ENCODE measurements around the gene AGTR1.
A peak's percentile ranks its signal among the peaks of the same experiment; 100 is the strongest.
"Not testable (repeated sequence)": the region's sequence is repeated elsewhere in the genome, so short reads cannot be mapped to it uniquely, and the experiment has no call there.

AGTR1 gene

GRCh38 chr3:148718982-148719862, 21.5 kb downstream of the AGTR1 start:
- peak; percentile 35 for FAIRE-seq
- DNase-seq (ENCODE audit: low spot score) = no peak

- FAIRE-seq (no peak), DNase-seq (ENCODE audit: low spot score) (no peak)
These were observed 23.2 kb downstream of the AGTR1 start for GRCh38 chr3:148720873-148721272.

DNA sequence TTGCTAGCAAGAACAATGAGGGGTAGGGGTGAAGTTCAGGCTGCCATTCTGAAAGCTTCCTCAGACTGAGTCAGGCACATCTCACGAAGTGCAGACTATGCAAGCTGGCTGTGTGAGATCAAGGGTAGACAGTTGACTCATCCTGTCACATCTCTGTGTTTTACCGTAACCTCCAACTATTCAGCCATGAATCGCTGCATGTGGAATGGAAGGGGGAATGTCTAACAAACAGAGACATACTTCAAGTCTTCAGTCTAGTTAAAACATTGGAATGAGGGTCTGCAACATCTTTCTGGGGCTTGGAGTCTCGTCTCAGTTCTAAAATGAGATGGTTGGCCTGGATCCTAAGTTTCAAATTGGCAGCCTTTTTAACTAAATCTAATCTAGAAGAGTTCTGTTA, 25.9 kb downstream of the AGTR1 start:
- FAIRE-seq = peak; percentile 93
- peak; percentile 81 for DNase-seq (ENCODE audit: low spot score)

- DNase-seq (ENCODE audit: low spot score) = peak; percentile 47
- peak; percentile 40 for FAIRE-seq
These were observed 29.5 kb downstream of the AGTR1 start for GRCh38 chr3:148727231-148727630.

- DNase-seq (ENCODE audit: low spot score) = no peak
- no peak for FAIRE-seq
These were observed 31.1 kb downstream of the AGTR1 start for GRCh38 chr3:148728753-148729152.

DNA sequence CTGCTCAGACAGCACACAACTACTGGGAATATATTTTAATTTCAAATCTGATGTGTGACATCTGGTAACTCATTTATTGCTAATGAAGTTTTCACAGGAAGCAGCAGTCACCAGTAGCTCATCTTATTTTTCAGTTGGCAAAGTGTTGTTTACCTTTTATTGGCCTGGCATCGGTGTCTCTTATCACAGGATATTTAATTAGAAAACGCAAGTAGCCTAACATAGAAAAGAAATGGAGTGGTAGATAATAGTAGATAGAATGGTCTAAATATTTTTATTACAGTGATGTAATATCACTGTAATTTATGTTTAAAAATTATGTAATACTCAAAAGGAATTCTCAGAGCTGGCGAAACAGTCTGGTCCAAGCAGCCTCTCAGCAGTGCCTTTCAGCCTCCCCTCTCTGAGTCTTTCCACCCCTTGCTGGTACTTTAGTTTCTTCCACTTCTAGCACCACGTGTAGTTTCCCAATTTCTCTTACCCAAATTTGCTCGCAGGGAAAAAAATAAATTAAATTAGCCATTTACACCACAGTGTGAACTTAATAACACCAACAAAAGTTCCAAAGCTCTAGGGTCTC, 31.9 kb downstream of the AGTR1 start:
- no peak for FAIRE-seq
- no peak for DNase-seq (ENCODE audit: low spot score)

- FAIRE-seq (no peak), DNase-seq (ENCODE audit: low spot score) (no peak)
These were observed 33.0 kb downstream of the AGTR1 start for GRCh38 chr3:148730676-148731075.

- DNase-seq (ENCODE audit: low spot score) = peak; percentile 55
These were observed 37.9 kb downstream of the AGTR1 start for GRCh38 chr3:148735597-148735996.

DNA sequence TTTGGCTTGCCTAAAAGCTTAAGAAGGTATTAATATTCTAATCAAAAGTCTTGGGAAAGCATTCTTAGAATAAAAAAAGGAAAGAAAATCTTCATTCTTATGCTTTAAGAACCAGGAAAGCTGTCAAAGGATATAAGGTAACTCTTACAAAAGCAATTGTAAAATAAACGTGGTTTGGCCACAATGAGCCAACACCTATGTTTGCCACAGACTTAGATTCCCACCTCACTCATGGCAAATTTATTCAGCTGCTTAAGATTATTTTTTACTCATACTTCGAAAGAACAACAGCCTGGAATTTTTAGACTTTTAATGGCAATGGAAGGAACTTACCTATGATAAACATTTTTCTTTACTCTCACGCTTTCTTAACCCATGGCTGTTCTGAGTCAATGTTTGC, 38.4 kb downstream of the AGTR1 start:
- DNase-seq (ENCODE audit: low spot score) (no peak), FAIRE-seq (peak; percentile 4)

More at GRCh38 chr3:148735597-148735996, 37.9 kb downstream of the AGTR1 start:
- FAIRE-seq = peak; percentile 95

DNA sequence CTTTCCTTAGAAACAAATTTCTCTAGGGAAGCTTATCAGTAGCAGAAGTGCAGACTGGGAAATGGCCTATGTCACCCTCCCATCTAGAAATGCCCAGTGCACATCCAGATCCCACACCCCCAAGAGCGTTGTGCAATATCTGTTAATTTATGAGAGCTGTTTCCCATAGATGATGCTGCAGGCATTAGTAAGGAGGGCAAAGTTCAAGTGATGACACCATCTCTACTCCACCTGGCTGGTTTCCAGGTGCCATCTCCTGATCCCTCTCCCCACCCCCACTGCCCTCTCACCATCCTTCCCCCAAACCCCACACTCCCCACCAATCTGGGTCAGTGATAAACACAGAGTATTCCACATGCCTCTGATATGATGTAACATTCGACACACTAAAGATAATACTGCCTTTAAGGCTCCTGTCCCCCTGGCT, 39.4 kb downstream of the AGTR1 start:
- peak; percentile 90 for DNase-seq (ENCODE audit: low spot score)
- peak; percentile 88 for FAIRE-seq

DNA sequence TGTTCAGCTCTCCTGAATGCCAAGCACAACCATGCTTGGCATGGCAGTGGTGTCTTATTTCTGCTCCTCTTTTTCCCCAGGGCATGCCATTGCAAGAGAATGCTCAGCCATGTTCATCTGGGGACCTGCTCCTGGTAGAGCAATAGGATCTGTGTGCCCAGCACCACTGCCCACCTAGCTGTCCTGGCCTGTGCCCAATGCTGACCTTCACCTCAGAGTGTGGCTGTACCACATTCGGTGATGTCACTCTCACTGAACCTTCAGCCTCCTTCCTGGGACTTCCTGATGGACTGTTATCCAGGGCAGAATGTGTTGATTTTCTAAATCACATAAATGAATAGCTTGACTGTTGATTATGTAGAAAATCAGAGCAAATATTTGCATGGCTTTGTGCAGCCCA, 42.0 kb downstream of the AGTR1 start:
- FAIRE-seq (no peak), DNase-seq (ENCODE audit: low spot score) (no peak)

DNA sequence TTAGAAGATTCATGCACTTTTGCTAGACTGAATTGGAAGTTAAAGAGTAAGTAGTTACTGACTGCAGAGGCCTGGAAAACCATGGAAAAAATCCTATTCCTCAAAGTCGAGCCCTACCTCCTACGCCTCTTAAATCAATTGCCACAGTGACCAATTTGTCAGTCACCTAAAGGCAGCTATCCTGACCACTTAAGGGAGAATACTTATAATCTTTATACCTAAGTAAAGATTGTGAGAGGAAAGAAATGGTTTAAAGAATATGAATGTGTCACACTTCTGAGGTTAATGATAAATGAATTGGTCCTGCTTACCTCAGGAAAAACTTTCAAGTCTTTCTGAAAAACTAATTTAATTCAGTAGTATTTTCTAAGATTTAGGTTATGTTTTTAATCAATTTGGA, 42.6 kb downstream of the AGTR1 start:
- FAIRE-seq (peak; percentile 95), DNase-seq (ENCODE audit: low spot score) (peak; percentile 51)

DNA sequence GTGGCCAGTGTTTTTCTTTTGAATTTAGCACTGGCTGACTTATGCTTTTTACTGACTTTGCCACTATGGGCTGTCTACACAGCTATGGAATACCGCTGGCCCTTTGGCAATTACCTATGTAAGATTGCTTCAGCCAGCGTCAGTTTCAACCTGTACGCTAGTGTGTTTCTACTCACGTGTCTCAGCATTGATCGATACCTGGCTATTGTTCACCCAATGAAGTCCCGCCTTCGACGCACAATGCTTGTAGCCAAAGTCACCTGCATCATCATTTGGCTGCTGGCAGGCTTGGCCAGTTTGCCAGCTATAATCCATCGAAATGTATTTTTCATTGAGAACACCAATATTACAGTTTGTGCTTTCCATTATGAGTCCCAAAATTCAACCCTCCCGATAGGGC, 43.5 kb downstream of the AGTR1 start:
- FAIRE-seq (no peak), DNase-seq (ENCODE audit: low spot score) (no peak)

DNA sequence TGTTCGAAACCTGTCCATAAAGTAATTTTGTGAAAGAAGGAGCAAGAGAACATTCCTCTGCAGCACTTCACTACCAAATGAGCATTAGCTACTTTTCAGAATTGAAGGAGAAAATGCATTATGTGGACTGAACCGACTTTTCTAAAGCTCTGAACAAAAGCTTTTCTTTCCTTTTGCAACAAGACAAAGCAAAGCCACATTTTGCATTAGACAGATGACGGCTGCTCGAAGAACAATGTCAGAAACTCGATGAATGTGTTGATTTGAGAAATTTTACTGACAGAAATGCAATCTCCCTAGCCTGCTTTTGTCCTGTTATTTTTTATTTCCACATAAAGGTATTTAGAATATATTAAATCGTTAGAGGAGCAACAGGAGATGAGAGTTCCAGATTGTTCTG, 44.4 kb downstream of the AGTR1 start:
- FAIRE-seq (no peak), DNase-seq (ENCODE audit: low spot score) (no peak)

DNA sequence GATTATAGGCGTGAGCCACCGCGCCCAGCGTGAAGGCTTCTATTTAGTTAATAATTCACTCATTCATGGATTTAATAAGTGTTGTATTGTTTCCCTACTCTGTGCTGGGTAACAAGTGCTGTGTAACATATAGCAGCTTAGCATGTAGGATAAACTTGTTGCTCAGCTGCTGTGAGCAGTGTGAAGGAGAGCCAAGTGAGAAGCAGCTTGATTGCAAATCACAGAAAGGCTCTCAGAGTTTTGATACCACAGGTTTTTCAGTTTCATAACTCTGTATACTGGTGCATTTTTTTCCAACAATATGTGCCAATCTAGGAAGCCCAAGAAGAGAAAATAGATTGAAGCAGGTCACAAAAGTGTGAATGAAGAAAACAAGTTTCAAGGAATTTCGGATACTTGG, 48.4 kb downstream of the AGTR1 start:
- DNase-seq (ENCODE audit: low spot score) (no peak), FAIRE-seq (no peak)

DNA sequence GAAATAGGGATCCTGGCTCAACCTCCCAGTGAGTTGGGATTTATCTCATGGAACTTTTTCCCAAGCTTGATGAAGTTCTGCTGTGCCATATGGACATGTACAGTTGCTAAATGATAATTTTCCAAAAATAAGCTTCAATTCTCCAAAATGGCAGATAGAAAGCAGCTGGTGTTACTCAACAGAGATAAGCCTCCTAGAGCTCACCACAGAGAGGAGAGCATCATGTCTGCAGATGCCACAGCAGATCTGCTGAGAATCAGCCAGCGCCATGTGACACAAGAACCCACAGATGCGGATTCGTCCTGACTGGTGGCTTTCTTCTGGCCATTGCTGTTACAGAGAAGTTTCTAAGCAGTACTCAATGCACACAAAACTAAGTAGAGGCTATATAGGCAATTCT, 50.6 kb downstream of the AGTR1 start:
- DNase-seq (ENCODE audit: low spot score) = no peak
- FAIRE-seq = no peak

DNA sequence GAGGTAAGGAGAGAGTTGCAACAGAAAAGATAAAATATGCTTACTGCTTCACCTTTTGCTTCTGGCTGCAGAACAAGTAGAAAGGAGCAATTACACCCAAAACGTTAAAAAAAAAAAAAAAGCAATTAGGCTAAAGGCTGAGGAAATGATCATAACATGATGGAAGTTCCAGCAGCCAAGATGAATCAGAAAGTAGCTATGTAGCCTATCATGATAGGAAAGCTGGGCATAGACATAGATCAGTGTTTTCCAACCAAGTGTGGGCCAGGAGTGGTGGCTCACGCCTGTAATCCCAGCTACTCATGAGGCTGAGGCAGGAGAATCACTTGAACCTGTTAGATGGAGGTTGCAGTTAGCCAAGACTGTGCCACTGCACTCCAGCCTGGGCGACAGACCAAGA, 52.6 kb downstream of the AGTR1 start:
- DNase-seq (ENCODE audit: low spot score) (no peak), FAIRE-seq (no peak)

DNA sequence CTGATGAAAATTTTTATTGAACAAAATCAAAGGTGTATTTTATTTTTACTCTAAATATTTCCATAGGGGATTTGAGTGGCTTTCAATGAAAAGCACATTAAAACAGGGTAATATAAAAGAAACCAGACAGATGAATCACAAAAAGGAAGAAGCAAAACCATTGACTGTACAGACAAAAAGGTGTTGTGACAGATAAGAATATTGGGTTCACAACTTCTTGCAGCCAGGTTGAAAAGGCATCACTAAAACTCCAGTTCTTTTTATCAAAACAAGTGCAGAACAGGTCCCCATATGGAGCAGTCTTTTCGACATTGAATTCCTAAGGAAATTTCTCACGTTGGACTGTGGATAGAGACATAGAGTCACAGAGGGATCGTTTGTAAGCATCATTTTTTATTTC, 53.8 kb downstream of the AGTR1 start:
- no peak for FAIRE-seq
- no peak for DNase-seq (ENCODE audit: low spot score)

DNA sequence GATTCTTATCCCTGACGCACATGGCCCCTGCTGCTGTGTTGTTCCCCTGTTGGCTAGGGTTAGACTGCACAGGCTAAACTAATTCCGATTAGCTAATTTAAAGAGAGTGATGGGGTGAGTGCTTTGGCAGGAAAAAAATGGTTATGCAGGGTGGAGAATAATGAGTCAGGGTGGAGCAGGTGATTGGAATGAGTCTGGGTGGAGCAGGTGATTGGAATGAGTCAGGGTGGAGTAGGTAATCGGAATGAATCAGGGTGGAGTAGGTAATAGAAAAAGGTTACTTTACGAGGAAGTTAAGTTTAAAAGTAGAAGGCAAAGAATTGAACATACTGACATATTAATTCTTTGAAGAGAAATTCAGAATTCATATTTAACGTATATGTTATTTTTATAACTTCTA, 55.7 kb downstream of the AGTR1 start:
- DNase-seq (ENCODE audit: low spot score); FAIRE-seq: not testable (repeated sequence)

GRCh38 chr3:148755570-148755969, 57.9 kb downstream of the AGTR1 start:
- no peak for FAIRE-seq
- DNase-seq (ENCODE audit: low spot score) = no peak

DNA sequence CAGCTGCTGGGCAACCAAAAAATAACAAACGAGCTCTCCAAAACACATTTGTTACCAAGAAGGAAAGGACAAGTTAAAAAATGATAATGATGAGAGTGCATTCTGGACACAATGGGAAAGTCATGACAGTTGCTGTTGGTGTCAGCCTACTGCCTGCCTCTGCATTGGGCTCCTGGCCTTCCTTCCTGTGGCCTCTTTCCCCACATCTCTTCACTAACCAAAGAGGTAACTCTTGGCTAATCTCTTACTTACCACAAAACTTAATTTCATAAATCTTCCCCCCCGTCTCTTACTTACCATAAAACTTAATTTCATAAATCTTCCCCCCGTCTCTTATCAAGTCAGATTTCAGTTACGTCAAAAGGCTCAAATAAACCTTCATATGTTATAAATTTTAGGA, 58.6 kb downstream of the AGTR1 start:
- no peak for FAIRE-seq
- DNase-seq (ENCODE audit: low spot score) = no peak

- peak; percentile 86 for FAIRE-seq
These were observed 59.8 kb downstream of the AGTR1 start for GRCh38 chr3:148757238-148758215.

More at GRCh38 chr3:148757238-148758215, 59.8 kb downstream of the AGTR1 start:
- peak; percentile 40 for DNase-seq (ENCODE audit: low spot score)

Measured in RCC 7860 (cell line).